HG03558 (cell line): ENCODE measurements around the gene CYSTM1.

Source experiments
- ATAC-seq: cut with Tn5 transposase; IDR thresholded peaks from one replicate; pipeline ENCODE4 v1.9.1; 2021; ENCODE audit warnings: moderate number of reproducible peaks; ENCODE audit not compliant: unreplicated experiment; ENCODE audit errors: extremely low read depth

CYSTM1 gene

DNA sequence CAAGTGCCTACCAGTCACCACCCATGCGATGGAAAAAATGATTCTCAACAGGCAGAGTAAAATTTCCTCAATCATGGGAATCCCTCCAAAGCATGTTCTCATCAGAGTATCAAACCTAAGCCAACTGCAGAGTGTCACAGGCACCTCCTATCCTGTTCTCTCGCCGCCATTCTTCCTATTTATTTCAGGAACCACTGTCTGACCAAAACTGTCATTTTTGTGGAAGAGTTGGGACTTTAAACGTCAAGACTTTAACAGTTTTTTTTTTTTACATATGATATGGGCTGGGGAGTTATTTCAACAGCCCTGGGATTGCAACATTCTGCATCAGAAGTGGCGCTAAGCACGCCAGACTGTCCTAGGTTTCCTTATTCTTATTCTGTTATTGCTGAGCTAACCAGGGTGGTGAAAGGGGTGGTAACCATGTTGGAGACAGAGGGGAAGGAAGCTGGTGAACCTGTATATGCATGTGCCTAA lies 98.5 kb downstream of the CYSTM1 start:
- ATAC-seq: no peak

- ATAC-seq: no peak
Observed at GRCh38 chr5:140275837-140276236, 100.8 kb downstream of the CYSTM1 start.

GRCh38 chr5:140282266-140282665 lies 107.3 kb downstream of the CYSTM1 start:
- no peak for ATAC-seq

DNA sequence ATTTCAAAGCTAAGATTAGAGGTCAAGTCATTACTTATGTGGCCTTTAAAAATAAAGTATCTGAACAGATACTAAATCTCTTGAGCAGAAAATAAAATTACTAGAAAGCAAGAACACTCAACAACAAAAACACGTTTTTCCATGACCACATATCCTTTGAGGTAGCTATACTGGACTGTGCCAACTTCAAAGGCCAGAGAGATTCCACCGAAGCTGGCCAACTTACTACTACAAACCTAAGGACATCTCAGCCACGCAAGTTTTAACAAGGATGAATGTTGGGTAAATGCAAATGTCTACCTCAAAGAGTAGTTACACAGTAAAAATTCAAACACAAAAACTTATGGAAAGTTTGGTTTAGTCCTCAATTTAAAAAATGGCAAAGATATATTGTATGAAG lies 109.0 kb downstream of the CYSTM1 start:
- ATAC-seq: no peak

GRCh38 chr5:140286424-140286823 lies 111.4 kb downstream of the CYSTM1 start:
- no peak for ATAC-seq

DNA sequence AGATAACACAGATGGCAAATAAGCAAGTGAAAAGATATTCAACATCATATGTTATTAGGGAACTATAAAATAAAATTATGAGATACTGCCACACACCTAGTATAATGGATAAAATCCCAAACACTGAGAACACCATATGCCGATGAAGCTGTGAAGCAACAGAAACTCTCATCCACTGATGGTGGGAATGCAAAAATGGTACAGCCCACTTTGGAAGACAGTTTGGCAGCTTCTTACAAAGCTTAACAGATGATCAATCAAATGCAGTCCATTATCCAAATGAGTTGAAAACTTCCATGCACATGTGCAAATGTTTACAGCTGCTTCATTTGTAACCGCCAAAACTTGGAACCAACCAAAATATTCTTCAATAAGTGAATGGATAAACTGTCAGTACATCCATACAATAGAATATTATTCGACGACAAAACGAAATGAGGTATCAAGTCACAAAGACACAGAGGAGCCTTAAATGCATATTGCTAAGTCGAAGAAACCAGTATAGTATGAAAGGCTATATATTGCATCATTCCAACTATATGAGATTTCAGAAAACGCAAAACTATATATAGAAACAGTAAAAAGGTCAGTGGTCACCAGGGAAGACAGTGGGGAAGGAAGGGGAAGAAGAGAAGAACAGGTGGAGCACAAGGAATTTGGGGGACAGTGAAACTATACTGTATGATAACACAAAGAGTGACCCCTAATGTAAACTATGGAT lies 113.0 kb downstream of the CYSTM1 start:
- no peak for ATAC-seq

DNA sequence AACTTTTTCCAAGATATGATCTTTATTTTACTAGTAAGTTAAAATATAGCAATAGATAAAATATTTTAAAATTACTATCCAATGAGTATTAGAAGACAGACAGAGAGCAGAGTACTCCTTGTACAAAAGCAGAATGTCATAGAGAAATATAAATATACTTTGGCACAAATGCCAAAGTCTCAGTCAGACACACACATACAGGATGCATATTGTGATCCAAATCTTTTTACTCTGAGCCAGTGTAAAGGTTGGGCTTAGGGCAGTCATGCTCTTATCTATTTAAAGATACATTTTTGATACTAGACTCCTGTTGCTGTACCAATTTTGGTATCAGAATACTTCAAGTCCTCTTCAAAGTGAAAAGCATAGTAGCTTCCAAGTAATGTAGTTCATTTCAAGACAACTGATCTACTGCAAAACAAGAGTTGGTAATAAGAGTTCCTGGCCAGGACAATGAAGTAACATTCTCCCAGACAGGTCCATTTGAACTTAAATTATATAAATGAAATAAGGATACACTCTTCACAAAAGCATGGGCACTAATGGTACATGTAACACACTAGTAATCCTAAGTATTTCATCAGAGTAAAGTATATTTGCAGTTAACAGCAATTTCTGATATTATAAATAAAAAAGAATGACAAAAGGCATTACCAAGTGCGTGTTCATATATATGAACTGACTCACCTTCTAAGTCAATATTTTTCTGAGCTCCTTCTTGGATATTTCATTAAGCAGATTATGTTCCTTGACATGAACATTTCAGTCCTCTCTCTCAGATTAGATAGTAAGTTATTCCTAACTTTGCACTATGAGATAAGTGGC lies 117.4 kb downstream of the CYSTM1 start:
- ATAC-seq: no peak
